NCI-H2107 treated with DMSO at 0.1 percent for 48 hours (cell line): Measurements from ENCODE around the gene DRAM1.
"Not testable (repeated sequence)": the region's sequence is repeated elsewhere in the genome, so short reads cannot be mapped to it uniquely, and the experiment has no call there.

ENCODE experiments used
- DNase-seq: peaks from one replicate; lab custom pipeline; 2025; ENCODE audit not compliant: unreplicated experiment; lab: John Stamatoyannopoulos, UW

Gene DRAM1

GRCh38 chr12:101876861-101877805 lies at the start of gene DRAM1:
Gene DRAM1 (plus strand): TSS chr12:101877580. CDS start chr12:101877790, 210 bp downstream.
- peak; percentile 27 for DNase-seq

- DNase-seq = peak; percentile 74
Observed at GRCh38 chr12:101828463-101829196, 48.8 kb upstream of the DRAM1 start.

- peak; percentile 56 for DNase-seq
Observed at GRCh38 chr12:101829639-101830366, 47.6 kb upstream of the DRAM1 start.

- DNase-seq = peak; percentile 93
Observed at GRCh38 chr12:101830367-101831325, 46.7 kb upstream of the DRAM1 start, which contains the start of gene GNPTAB. Gene GNPTAB (minus strand): TSS chr12:101830959. CDS start chr12:101830675, 284 bp downstream.

GRCh38 chr12:101832030-101832429 lies 45.4 kb upstream of the DRAM1 start:
- no peak for DNase-seq

- no peak for DNase-seq
Observed at GRCh38 chr12:101838628-101839323, 38.6 kb upstream of the DRAM1 start.

GRCh38 chr12:101839324-101840283 lies 37.8 kb upstream of the DRAM1 start:
- DNase-seq = peak; percentile 42

- DNase-seq = no peak
Observed at GRCh38 chr12:101841069-101841468, 36.3 kb upstream of the DRAM1 start.

GRCh38 chr12:101845137-101845711 lies 32.2 kb upstream of the DRAM1 start:
- no peak for DNase-seq

GRCh38 chr12:101847325-101847724 lies 30.1 kb upstream of the DRAM1 start:
- no peak for DNase-seq

GRCh38 chr12:101850199-101850598 lies 27.2 kb upstream of the DRAM1 start:
- no peak for DNase-seq

- DNase-seq = no peak
Observed at GRCh38 chr12:101852998-101853397, 24.4 kb upstream of the DRAM1 start.

GRCh38 chr12:101854747-101855146 lies 22.6 kb upstream of the DRAM1 start:
- DNase-seq = no peak

- no peak for DNase-seq
Observed at GRCh38 chr12:101855364-101855884, 22.0 kb upstream of the DRAM1 start.

GRCh38 chr12:101855976-101856375 lies 21.4 kb upstream of the DRAM1 start:
- DNase-seq = no peak

GRCh38 chr12:101856614-101857013 lies 20.8 kb upstream of the DRAM1 start:
- not testable (repeated sequence) for DNase-seq

GRCh38 chr12:101857043-101857558 lies 20.3 kb upstream of the DRAM1 start:
- no peak for DNase-seq
